HepG2 (cell line): ENCODE results near the gene USP20. TPM values are rescaled to one million over a fixed set of nuclear protein-coding genes. Genes with fewer than 3 reads are reported as not detected.
A peak's percentile ranks its signal among the peaks of the same experiment; 100 is the strongest.

Experiments
- AHDC1 ChIP-seq: sonication (generic); formaldehyde crosslinking; IDR thresholded peaks from 2 replicates; pipeline ENCODE4 v1.5.1; 2020; ENCODE audit warnings: mild to moderate bottlenecking, missing genetic modification reagents, borderline replicate concordance
- ATF4 ChIP-seq, 2 experiments: fragments of 450-650 bp in 1 of 2; sonication (generic) in 1 of 2; formaldehyde crosslinking; IDR thresholded peaks; 2 replicates each; pipeline versions ENCODE4 v1.5.0 to v1.8.0; 2020 to 2022; ENCODE audit warnings: mild to moderate bottlenecking in 1 of 2, missing genetic modification reagents in 1 of 2
- E2F2 ChIP-seq: sonication (generic); formaldehyde crosslinking; IDR thresholded peaks from 2 replicates; pipeline ENCODE4 v1.4.0; 2020; ENCODE audit warnings: missing genetic modification reagents, borderline replicate concordance
- E2F5 ChIP-seq: sonication (generic); formaldehyde crosslinking; conservative IDR thresholded peaks from 2 replicates; pipeline ENCODE4 v1.4.0; 2020; ENCODE audit warnings: missing genetic modification reagents
- MYC ChIP-seq: sonication (generic); formaldehyde crosslinking; IDR thresholded peaks from 2 replicates; pipeline ENCODE4 v1.9.0; 2021; ENCODE audit warnings: missing genetic modification reagents, borderline replicate concordance
- NFE2L1 ChIP-seq: sonication (generic); formaldehyde crosslinking; IDR thresholded peaks from 2 replicates; pipeline ENCODE4 v1.4.0; 2020; ENCODE audit warnings: missing genetic modification reagents, mild to moderate bottlenecking, borderline replicate concordance
- PAF1 ChIP-seq: IDR thresholded peaks from 2 replicates; pipeline ENCODE4 v1.6.1; 2016; ENCODE audit warnings: missing genetic modification reagents, missing compliant biosample characterization
- RARG ChIP-seq: sonication (generic); formaldehyde crosslinking; IDR thresholded peaks from 2 replicates; pipeline ENCODE4 v1.4.0; 2020; ENCODE audit warnings: low read depth, mild to moderate bottlenecking, missing genetic modification reagents
- SP2 ChIP-seq: sonication (generic); formaldehyde crosslinking; IDR thresholded peaks from 2 replicates; pipeline ENCODE4 v1.5.1; 2020; ENCODE audit warnings: mild to moderate bottlenecking, missing genetic modification reagents
- STAG1 ChIP-seq: sonication (generic); formaldehyde crosslinking; IDR thresholded peaks from 2 replicates; pipeline ENCODE4 v1.4.0; 2020; ENCODE audit warnings: missing genetic modification reagents
- WIZ ChIP-seq: sonication (generic); formaldehyde crosslinking; IDR thresholded peaks from 2 replicates; pipeline ENCODE4 v1.5.1; 2020; ENCODE audit warnings: mild to moderate bottlenecking, missing genetic modification reagents
- ZBTB39 ChIP-seq: sonication (generic); formaldehyde crosslinking; IDR thresholded peaks from 2 replicates; pipeline ENCODE4 v1.5.0; 2020; ENCODE audit warnings: missing genetic modification reagents
- ZNF333 ChIP-seq: sonication (generic); formaldehyde crosslinking; IDR thresholded peaks from 2 replicates; pipeline ENCODE4 v1.4.0; 2020; ENCODE audit warnings: mild to moderate bottlenecking, missing genetic modification reagents, borderline replicate concordance
- ZNF766 ChIP-seq: sonication (generic); formaldehyde crosslinking; IDR thresholded peaks from 2 replicates; pipeline ENCODE4 v1.5.0; 2020; ENCODE audit warnings: missing genetic modification reagents, borderline replicate concordance
- ZNF780A ChIP-seq: sonication (generic); formaldehyde crosslinking; IDR thresholded peaks from 2 replicates; pipeline ENCODE4 v1.8.0; 2022; ENCODE audit warnings: mild to moderate bottlenecking, missing genetic modification reagents, moderate library complexity
- polyA plus RNA-seq, 8 experiments: library from polyadenylated mRNA; depleted of rRNA in 3 of 8; stranded (reverse) in 7 of 8; unstranded in 1 of 8; fragments of >200 nt; fragmentation: Illumina TruSeq in 4 of 8; extraction: Trizol in 4 of 8; gene quantifications; 2 replicates each; pipeline versions ENCODE4 v1.2.1 to v1.2.3, GENCODE V29; 2011 to 2016; ENCODE audit warnings: low read depth in 4 of 8, missing spikeins in 1 of 8, mixed read lengths in 1 of 8; ENCODE audit not compliant: insufficient read depth in 1 of 8
- total RNA-seq, 5 experiments: library from RNA; depleted of rRNA; stranded (reverse); fragments of >200 nt; fragmentation: Illumina TruSeq; extraction: Trizol; gene quantifications; 2 replicates each; pipeline ENCODE4 v1.2.3, GENCODE V29; 2016; ENCODE audit warnings: low read depth in 1 of 5

Gene USP20
- total and polyA plus RNA-seq, 2 of the 13 experiments (the other 11 are each of a cell fraction or from before 2014, with no cell fraction given) = 4.4 to 5.9 TPM

GRCh38 chr9:129802833-129803675 is 32.2 kb upstream of the USP20 start, which contains the start of gene TOR1B (continued):
- TF ChIP-seq RARG (CRISPR knock-in tag) (no peak), ZNF333 (CRISPR knock-in tag) (no peak), SP2 (CRISPR knock-in tag) (peak; percentile 77), WIZ (CRISPR knock-in tag) (0 out of 2 replicates have a peak, but pooled peaks have one; percentile 32), ZNF766 (0 out of 2 replicates have a peak, but pooled peaks have one; percentile 53), ZNF780A (CRISPR knock-in tag) (no peak), PAF1 (no peak), NFE2L1 (CRISPR knock-in tag) (no peak), STAG1 (CRISPR knock-in tag) (no peak), E2F2 (CRISPR knock-in tag) (no peak), ATF4 (CRISPR knock-in tag; IDR thresholded peaks at IDR 0.05) (no peak), MYC (CRISPR knock-in tag) (peak; percentile 66; the same call in 1 of the 2 replicates), ZBTB39 (CRISPR knock-in tag) (no peak), E2F5 (CRISPR knock-in tag) (no peak), AHDC1 (no peak)
